CD4-positive, alpha-beta T cell treated with Interleukin-2 at 100 ng/mL for 4 hours (primary cell): ENCODE measurements around the gene SLC5A9.
"Not testable (repeated sequence)": the region's sequence is repeated elsewhere in the genome, so short reads cannot be mapped to it uniquely, and the experiment has no call there.

Experiments used
- DNase-seq: peaks from one replicate; pipeline ENCODE4 v3.0.0-alpha.2; 2020; ENCODE audit warnings: low spot score

SLC5A9 gene

DNA sequence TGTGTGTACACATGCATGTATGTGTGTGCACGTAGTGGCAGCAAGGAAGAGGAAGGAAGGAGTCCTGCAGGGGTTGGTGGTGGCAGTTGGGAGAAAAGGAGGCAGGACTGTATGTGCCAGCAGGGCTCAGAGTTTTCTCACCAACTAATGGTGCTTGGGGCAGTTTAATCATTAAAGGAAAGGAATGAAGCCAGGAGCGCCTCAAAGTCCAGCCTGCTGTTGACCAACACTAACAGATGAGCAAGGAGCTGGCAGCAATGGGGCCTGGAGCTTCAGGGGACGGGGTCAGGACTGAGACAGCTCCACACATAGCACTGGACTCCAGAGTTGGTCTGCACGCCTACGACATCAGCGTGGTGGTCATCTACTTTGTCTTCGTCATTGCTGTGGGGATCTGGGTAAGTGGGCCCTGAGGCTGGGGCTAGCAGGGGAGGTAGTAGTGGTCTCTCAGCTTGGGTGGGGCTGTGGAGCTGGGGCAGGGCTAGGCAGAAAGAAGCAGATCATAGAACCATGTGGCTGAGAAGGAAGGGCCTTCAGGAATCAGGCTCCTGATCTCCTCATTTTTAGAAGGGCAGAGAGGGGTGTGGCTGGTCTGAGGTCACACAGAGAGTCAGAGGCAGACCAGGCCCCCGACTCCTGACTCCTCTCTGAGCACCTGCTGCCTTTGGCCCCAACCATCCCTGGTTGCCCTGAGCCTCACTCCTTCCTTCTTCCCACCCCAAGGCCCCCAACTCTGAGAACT is at the start of gene SLC5A9:
Gene SLC5A9, plus strand, starts transcription at position 216 of the 742 bp plus-strand sequence. Its CDS starts 21 bp downstream, at position 237.
- DNase-seq: no peak

DNA sequence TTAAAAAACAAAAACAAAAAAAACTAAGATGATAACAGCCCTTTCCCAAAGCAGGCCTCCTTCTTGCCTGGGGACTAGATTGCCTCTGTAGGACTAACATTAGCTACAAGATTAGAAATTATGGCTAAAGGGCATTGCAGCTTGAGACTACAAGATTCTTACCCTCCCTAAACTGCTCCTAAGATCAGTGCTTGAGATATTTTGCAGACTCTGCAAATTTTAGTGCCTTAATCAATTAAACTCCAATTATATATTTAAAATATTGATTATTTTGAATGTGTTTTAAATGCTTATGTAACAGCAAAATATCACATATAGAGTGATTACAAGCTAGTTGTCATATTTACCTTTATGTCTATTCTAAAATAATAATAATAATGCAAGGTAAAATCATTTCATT is 47.4 kb upstream of the SLC5A9 start:
- DNase-seq: no peak

DNA sequence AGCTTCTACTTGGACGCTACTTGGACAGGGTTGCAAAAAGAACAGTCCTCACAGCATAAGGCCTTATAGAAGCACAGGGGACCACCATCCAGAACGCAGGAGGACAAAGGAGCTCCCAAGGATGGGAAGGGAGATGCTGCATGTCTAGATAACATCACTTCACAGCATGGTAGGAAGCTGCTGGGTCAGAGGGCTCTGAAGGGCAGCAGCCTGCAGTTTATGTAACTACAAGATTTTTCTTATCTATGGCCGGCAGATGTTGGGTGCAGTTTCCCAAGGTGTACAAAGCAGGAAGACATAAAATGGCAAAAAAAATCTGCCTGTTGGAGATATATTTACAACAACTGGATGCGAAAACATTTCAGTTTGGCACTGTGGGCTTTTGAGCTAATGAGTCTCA is 45.3 kb upstream of the SLC5A9 start:
- no peak for DNase-seq

GRCh38 chr1:48181669-48182367 is 40.7 kb upstream of the SLC5A9 start:
- no peak for DNase-seq

GRCh38 chr1:48182439-48182838 is 40.1 kb upstream of the SLC5A9 start:
- no peak for DNase-seq

DNA sequence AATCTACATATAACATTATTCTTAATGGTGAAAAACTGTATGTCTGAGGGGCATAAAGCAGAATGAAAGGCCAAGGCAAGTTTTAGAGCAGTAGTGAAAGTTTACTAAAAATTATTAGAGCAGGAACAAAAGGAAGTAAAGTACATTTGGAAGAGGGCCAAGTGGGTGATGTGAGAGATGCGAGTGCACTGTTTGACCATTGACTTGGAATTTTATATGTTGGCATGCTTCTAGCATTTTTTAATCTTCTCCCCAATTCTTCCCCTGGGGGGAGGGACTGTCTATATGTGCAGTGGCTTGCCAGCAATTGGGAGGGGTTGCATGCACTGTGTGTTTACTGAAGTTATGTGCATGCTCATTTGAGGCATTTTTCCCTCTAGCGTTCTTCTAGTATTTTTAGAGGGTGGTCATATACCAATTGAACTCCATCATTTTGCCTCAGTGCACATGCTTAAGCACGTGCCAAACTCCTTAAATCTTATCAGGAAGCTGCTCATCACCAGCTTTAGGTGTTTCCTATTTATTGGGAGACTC is 36.1 kb upstream of the SLC5A9 start:
- no peak for DNase-seq

DNA sequence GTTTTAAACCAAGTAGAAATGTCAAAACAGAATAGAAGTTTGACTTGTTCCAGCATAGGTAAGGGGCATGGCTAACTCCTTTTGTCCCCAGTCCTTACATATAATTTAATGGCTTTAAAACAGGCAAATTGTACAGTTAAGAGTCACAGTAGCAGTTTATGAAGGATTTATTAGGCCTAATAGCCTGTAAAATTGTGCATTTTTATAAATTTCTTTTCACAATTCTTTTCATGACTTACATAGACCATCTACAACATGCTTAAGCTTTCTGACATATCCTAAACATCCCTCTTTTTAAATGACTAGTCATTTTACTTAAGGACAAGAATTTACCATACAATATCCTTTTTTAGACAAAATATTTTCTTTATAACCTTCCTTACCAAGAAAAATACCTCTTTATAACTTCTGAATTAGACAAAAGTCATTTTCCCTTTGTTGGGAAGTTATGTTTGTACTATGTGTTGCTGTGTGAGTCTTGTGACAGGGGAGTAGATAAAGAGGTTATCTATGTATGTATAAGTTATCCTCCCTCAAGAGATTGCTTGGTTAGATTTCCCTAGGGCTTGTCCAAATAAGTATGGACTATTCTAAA is 34.5 kb upstream of the SLC5A9 start:
- DNase-seq: no peak

- DNase-seq: no peak
Measured at GRCh38 chr1:48190881-48191280, 31.6 kb upstream of the SLC5A9 start.

DNA sequence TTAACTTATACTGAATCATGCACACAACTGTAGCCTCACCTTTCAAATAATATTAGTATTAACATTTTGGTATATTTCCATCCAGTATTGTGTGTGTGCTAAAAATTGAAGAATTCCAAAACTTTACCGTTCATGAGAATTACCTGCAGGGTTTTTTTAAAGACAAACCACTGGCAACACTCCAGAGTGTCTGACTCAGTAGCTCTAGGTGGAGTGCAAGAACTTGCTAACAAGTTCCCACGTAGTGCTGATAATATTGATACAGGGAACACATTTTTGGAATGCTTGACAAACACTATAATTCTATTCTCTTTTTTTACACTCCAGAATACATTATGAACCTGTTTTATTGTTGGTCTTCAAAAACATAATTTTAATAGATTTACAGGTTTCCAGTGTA is 27.7 kb upstream of the SLC5A9 start:
- no peak for DNase-seq

DNA sequence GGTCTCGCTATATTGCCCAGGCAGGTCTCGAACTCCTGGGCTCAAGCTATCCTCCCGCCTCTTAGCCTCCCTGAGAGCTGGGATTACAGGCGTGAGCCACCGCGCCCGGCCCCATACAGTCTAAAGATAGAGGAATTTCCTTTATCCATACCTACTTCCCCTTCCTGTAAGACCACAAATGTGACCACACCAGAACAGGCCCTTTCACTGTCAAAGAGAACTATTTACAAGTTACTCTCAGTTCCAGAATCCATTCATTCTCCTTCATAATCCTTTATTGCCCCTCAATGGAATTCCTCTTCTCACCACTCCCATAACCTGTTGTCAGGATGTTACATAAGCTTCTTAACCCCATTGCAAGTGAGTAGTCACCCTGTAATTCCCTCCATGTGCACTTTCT is 26.3 kb upstream of the SLC5A9 start:
- no peak for DNase-seq

DNA sequence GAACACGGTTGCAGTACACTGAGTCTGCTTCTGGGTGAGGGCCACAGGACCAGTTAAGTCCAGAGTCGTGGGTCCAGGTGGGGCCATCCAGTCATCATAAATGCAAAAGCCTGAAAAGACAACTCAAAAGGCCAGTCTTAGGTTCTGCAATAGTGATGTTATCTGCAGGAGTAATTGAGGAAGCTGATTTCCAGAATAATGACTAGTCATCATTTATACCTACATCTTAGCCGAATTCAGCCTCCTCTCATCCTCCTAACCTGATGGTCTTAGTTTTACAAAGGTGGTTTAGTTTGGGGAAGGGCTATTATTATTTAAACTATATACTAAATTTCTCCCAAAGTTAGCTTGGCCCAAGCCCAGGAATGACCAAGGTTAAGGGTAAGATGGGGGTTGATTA is 23.5 kb upstream of the SLC5A9 start:
- DNase-seq: no peak

DNA sequence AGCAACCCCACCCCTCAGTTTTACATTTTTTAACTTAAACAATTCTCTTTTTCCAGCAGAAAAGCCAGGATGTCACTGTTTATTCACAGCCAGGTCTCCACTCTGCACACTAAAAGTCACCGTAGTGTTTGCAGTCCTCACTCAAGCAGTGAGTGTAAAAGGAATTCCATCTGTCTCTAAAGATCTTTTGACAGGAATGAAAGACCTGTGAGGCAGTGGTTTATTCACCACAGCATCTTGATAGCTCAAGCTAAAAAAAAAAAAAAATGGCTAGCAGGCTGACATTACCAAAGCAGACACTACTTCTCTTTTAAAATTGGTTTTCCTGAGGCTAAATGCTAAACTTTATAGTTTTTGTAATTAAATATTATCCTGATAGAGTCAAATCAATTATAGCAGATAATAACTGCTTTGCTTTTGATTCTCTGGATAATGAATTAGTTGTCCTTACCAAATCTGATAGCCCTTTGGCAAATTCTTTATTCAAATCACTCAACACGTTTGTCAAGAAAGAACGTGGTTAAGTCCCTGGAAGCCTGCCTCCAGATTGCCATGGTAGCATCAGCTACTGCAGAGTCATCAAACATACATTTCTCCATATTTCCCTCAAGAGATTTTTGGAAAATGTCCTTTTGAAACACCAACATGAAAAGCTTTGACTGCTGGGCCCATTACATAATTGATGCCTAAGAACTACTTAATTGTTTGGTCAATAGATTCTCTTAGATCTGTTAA is 22.2 kb upstream of the SLC5A9 start:
- no peak for DNase-seq

GRCh38 chr1:48202030-48202752 is 20.3 kb upstream of the SLC5A9 start:
- DNase-seq: peak; percentile 50

- peak; percentile 4 for DNase-seq
Measured at GRCh38 chr1:48203287-48203900, 19.1 kb upstream of the SLC5A9 start.

- no peak for DNase-seq
Measured at GRCh38 chr1:48205522-48205921, 17.0 kb upstream of the SLC5A9 start.

DNA sequence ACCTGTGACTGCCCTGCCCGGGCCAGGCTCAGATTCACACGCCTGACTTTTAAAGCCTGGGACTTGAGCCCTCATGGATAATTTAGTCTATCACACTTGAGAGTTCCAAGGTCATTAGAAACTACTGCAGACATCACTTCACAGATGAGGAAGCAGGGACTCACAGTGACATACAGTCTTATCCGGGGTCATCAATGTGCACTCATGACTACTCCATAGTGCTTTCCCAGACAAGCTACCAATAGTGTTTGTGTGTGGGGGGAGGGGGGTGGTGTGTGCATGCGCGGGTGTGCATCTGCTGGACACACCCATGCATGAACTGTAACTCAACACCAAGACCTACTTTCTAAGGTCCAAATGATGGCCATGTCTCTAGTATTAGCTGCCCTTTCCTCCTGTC is 16.1 kb upstream of the SLC5A9 start:
- no peak for DNase-seq

DNA sequence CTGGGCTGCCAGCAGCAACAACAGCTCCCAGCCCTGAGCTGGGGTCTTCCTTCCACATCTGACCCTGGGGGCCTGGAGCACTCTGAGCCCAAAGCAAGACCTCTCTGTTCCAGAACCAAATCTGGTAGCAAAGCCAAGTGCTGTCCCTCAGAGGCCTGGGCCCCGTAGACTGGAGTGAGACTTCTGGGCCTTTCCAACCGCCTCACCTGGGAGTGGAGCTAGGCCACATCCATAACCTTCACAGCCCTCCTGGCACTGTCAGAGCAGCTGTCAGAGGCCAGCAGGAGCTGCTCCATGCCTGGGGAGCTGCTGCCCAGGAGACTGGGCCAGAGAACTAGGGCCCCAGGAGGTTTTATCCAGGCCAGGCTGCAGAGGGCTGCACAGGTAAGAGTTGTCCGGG is 15.4 kb upstream of the SLC5A9 start:
- no peak for DNase-seq

DNA sequence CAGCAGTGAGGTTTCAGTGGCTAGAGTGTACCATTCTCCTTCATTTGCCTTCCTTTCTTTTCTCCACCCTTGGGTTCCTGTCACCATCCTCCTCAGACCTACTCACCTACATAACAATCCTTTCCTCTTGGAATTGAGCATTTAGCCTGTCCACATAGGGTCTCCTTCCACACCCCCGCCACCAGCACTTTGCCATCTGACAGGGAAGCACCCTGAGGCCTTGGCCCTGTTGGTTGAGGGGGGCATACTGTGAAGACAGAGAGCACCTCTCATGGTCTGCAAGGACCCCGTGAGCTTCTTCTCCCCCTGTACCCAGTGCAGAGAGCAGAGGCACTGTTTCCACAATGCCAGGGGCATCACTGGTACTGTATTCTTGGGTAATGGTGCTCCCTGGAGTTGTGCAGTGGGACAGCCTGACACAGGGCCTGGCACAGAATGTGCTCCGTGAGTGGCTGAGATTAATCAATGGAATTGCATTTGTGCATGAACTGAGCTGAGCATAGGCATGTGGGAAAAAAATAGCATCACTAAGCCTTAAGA is 14.9 kb upstream of the SLC5A9 start:
- DNase-seq: no peak

GRCh38 chr1:48208251-48208650 is 14.3 kb upstream of the SLC5A9 start:
- DNase-seq: no peak

GRCh38 chr1:48208652-48209051 is 13.9 kb upstream of the SLC5A9 start:
- DNase-seq: no peak

DNA sequence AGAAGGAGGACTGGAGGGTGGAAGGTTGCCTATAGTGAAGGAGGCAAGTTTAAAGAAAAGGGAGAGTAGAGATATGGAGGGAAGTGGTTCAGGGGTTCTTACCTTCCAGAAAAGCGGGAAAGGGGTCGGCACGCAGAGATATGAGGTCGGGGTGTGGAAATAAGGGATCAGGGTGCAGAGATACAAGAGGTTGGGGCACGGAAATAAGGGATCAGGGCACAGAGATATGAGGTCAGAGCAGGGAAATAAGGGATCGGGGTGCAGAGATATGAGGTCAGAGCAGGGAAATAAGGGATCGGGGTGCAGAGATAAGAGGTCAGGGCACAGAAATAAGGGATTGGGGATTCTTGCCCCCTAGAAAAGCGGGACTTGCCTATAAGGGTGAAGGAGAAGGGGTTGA is 9.1 kb upstream of the SLC5A9 start:
- not testable (repeated sequence) for DNase-seq
